ENCODE measurements around the gene PLEKHM3.

- TF ChIP-seq CTCF (conservative IDR thresholded peaks at IDR 0.05; ENCODE audit: low read depth, low read length): no peak
- TF ChIP-seq EZH2 (IDR thresholded peaks at IDR 0.05; ENCODE audit: borderline replicate concordance, low read depth, low read length, poor library complexity, severe bottlenecking): no peak
Measured at GRCh38 chr2:208065476-208065875, 40.1 kb upstream of the PLEKHM3 start.

Measured in A673 (cell line).